ENCODE results near the gene ANKRD29.

- TF ChIP-seq CTCF (conservative IDR thresholded peaks at IDR 0.05) (no peak), ZFX (IDR thresholded peaks at IDR 0.05) (no peak)
These were observed 81.9 kb downstream of the ANKRD29 start for GRCh38 chr18:23580677-23581367.

Measured in C4-2B (cell line).